Activated T-helper 1 cell treated with anti-CD3 and anti-CD28 coated beads, Interleukin-12 subunit alpha, Interleukin-12 subunit beta, Interleukin-2, Interleukin-4 antibody, amounts not matched to agents 30 ng/mL and 10 ng/mL and 1 ng/mL, durations not matched to agents 14 hours and 24 hours and 36 hours (primary cell): ENCODE measurements around the gene BBIP1. TPM values are rescaled to one million over a fixed set of nuclear protein-coding genes. Genes with fewer than 3 reads are reported as not detected.

Experiments used
- DNase-seq: peaks from one replicate; pipeline ENCODE4 v3.0.0; 2021; ENCODE audit warnings: low spot score
- H3K27ac Mint-ChIP-seq: one replicate; pipeline ENCODE4 v1.8.0; 2021; ENCODE audit warnings: mild to moderate bottlenecking, mixed read lengths
- H3K27me3 Mint-ChIP-seq: one replicate; pipeline ENCODE4 v1.8.0; 2022; ENCODE audit warnings: mild to moderate bottlenecking, moderate library complexity, mixed read lengths; ENCODE audit not compliant: insufficient read depth
- H3K36me3 Mint-ChIP-seq: one replicate; pipeline ENCODE4 v1.8.0; 2021; ENCODE audit warnings: low read depth, mixed read lengths
- H3K4me1 Mint-ChIP-seq: one replicate; pipeline ENCODE4 v1.8.0; 2021; ENCODE audit warnings: low read depth, mixed read lengths
- H3K4me3 Mint-ChIP-seq: one replicate; pipeline ENCODE4 v1.8.0; 2021; ENCODE audit warnings: mild to moderate bottlenecking, moderate library complexity, mixed read lengths
- H3K9me3 Mint-ChIP-seq: one replicate; pipeline ENCODE4 v1.8.0; 2021; ENCODE audit warnings: mixed read lengths
- intact Hi-C: fragments of 100-400 bp; cut with micrococcal nuclease; formaldehyde crosslinking; loops from one replicate; pipeline ENCODE4 v1.15.1; 2024
- total RNA-seq: library from RNA; stranded (reverse); gene quantifications from 2 replicates; pipeline ENCODE4 v1.2.3, GENCODE V29; 2022

The BBIP1 gene
- total RNA-seq, 1 donor from 2014 or later = 31.0 TPM

GRCh38 chr10:110947061-110947595, 28.1 kb upstream of the BBIP1 start:
- peaks cover 37% of the 10 kb centered on the region for H3K4me1 Mint-ChIP-seq
- H3K4me3 Mint-ChIP-seq = no peak overlapping the region
- no peaks in the 10 kb centered on the region for H3K27me3 Mint-ChIP-seq
- H3K9me3 Mint-ChIP-seq = peaks cover 10% of the 10 kb centered on the region
- H3K36me3 Mint-ChIP-seq = peaks cover 33% of the 10 kb centered on the region
- no peak for DNase-seq
- intact Hi-C loops = no loop called here
- H3K27ac Mint-ChIP-seq = no peak overlapping the region

- no peak overlapping the region for H3K4me3 Mint-ChIP-seq
- no peaks in the 10 kb centered on the region for H3K27me3 Mint-ChIP-seq
- no peak for DNase-seq
- intact Hi-C loops = no loop called here
- peaks cover 10% of the 10 kb centered on the region for H3K9me3 Mint-ChIP-seq
- H3K27ac Mint-ChIP-seq = no peak overlapping the region
- H3K36me3 Mint-ChIP-seq = peaks cover 33% of the 10 kb centered on the region
- H3K4me1 Mint-ChIP-seq = peaks cover 37% of the 10 kb centered on the region
Observed at GRCh38 chr10:110946496-110946895, 27.5 kb upstream of the BBIP1 start.

- Mint-ChIP-seq H3K4me1 (peaks cover 37% of the 10 kb centered on the region), H3K4me3 (no peak overlapping the region), H3K9me3 (peaks cover 10% of the 10 kb centered on the region), H3K27ac (no peak overlapping the region), H3K36me3 (peaks cover 36% of the 10 kb centered on the region), H3K27me3 (no peaks in the 10 kb centered on the region)
- intact Hi-C loops = no loop called here
- DNase-seq = no peak
Observed at GRCh38 chr10:110944792-110945396, 25.9 kb upstream of the BBIP1 start.

GRCh38 chr10:110939419-110939818, 20.4 kb upstream of the BBIP1 start:
- no peaks in the 10 kb centered on the region for H3K27me3 Mint-ChIP-seq
- H3K4me3 Mint-ChIP-seq = no peak overlapping the region
- DNase-seq = no peak
- H3K27ac Mint-ChIP-seq = no peak overlapping the region
- H3K36me3 Mint-ChIP-seq = peaks cover 30% of the 10 kb centered on the region
- H3K4me1 Mint-ChIP-seq = peaks cover 22% of the 10 kb centered on the region
- H3K9me3 Mint-ChIP-seq = peaks cover 10% of the 10 kb centered on the region
- intact Hi-C loops = no loop called here

- peaks cover 6% of the 10 kb centered on the region for H3K4me1 Mint-ChIP-seq
- H3K4me3 Mint-ChIP-seq = no peak overlapping the region
- intact Hi-C loops = no loop called here
- H3K9me3 Mint-ChIP-seq = no peaks in the 10 kb centered on the region
- no peak for DNase-seq
- H3K27me3 Mint-ChIP-seq = no peaks in the 10 kb centered on the region
- H3K36me3 Mint-ChIP-seq = peaks cover 13% of the 10 kb centered on the region
- no peak overlapping the region for H3K27ac Mint-ChIP-seq
Observed at GRCh38 chr10:110936757-110937156, 17.8 kb upstream of the BBIP1 start.

GRCh38 chr10:110932505-110933180, 13.7 kb upstream of the BBIP1 start:
- no peaks in the 10 kb centered on the region for H3K27me3 Mint-ChIP-seq
- H3K4me1 Mint-ChIP-seq = peaks cover 7% of the 10 kb centered on the region
- H3K27ac Mint-ChIP-seq = no peak overlapping the region
- H3K36me3 Mint-ChIP-seq = peaks cover 7% of the 10 kb centered on the region
- no peaks in the 10 kb centered on the region for H3K9me3 Mint-ChIP-seq
- no peak for DNase-seq
- no peak overlapping the region for H3K4me3 Mint-ChIP-seq
- intact Hi-C loops = no loop called here

- H3K4me3 Mint-ChIP-seq = no peak overlapping the region
- intact Hi-C loops = no loop called here
- DNase-seq = no peak
- peaks cover 11% of the 10 kb centered on the region for H3K4me1 Mint-ChIP-seq
- H3K27me3 Mint-ChIP-seq = no peaks in the 10 kb centered on the region
- no peak overlapping the region for H3K27ac Mint-ChIP-seq
- no peaks in the 10 kb centered on the region for H3K9me3 Mint-ChIP-seq
- H3K36me3 Mint-ChIP-seq = peaks cover 5% of the 10 kb centered on the region
Observed at GRCh38 chr10:110931769-110932381, 12.9 kb upstream of the BBIP1 start.

GRCh38 chr10:110927461-110927860, 8.5 kb upstream of the BBIP1 start:
- no peak for DNase-seq
- peaks cover 6% of the 10 kb centered on the region for H3K36me3 Mint-ChIP-seq
- intact Hi-C loops = loop anchor here (10.0 kb wide), 1 partner anchor 1517 kb away; the partner anchor contains the start of genes VTI1A and ZDHHC6
- no peaks in the 10 kb centered on the region for H3K9me3 Mint-ChIP-seq
- peaks cover 23% of the 10 kb centered on the region for H3K4me1 Mint-ChIP-seq
- no peak overlapping the region for H3K4me3 Mint-ChIP-seq
- H3K27ac Mint-ChIP-seq = no peak overlapping the region
- H3K27me3 Mint-ChIP-seq = no peaks in the 10 kb centered on the region

- intact Hi-C loops = loop anchor here (5.0 to 10.0 kb wide), 2 partner anchors 1002 to 1521 kb away; partner anchors contain the start of genes VTI1A, XPNPEP1 and ZDHHC6
- Mint-ChIP-seq H3K4me3 (peak overlapping the region; percentile 20), H3K4me1 (peaks cover 41% of the 10 kb centered on the region), H3K27me3 (no peaks in the 10 kb centered on the region), H3K27ac (peak overlapping the region; percentile 49), H3K9me3 (no peaks in the 10 kb centered on the region), H3K36me3 (peaks cover 6% of the 10 kb centered on the region)
- no peak for DNase-seq
Observed at GRCh38 chr10:110923856-110924493, 5.0 kb upstream of the BBIP1 start.

GRCh38 chr10:110919971-110920881, 1.2 kb upstream of the BBIP1 start:
- H3K27me3 Mint-ChIP-seq = no peaks in the 10 kb centered on the region
- H3K9me3 Mint-ChIP-seq = no peaks in the 10 kb centered on the region
- H3K27ac Mint-ChIP-seq = peak overlapping the region; percentile 87
- H3K4me3 Mint-ChIP-seq = peak overlapping the region; percentile 94
- peaks cover 53% of the 10 kb centered on the region for H3K4me1 Mint-ChIP-seq
- intact Hi-C loops = loop anchor here (1.0 to 10.0 kb wide), 17 partner anchors 49 to 1525 kb away; partner anchors contain the start of genes ADRA2A, DUSP5, GPAM and PDCD4
- peaks cover 13% of the 10 kb centered on the region for H3K36me3 Mint-ChIP-seq
- DNase-seq = peak; percentile 18

- H3K9me3 Mint-ChIP-seq = no peaks in the 10 kb centered on the region
- H3K36me3 Mint-ChIP-seq = peaks cover 13% of the 10 kb centered on the region
- intact Hi-C loops = loop anchor here (1.0 to 10.0 kb wide), 15 partner anchors 48 to 1265 kb away; partner anchors contain the start of genes ADRA2A, DUSP5, GPAM and PDCD4
- peak; percentile 98 for DNase-seq
- peak within 1 kb of the TSS; percentile 97 for H3K27ac Mint-ChIP-seq
- H3K4me3 Mint-ChIP-seq = peak within 1 kb of the TSS; percentile 97
- peaks cover 53% of the 10 kb centered on the region for H3K4me1 Mint-ChIP-seq
- H3K27me3 Mint-ChIP-seq = no peaks in the 10 kb centered on the region
Observed at GRCh38 chr10:110919349-110919931, 460 bp upstream of the BBIP1 start, which contains the start of gene SHOC2. Gene SHOC2 (plus strand): TSS chr10:110919604. CDS start chr10:110964359, 44,755 bp downstream.
